HepG2 (cell line): ENCODE data around the gene TMEM86B. TPM values are rescaled to one million over a fixed set of nuclear protein-coding genes. Genes with fewer than 3 reads are reported as not detected.

ENCODE experiments used
- FOXO1 ChIP-seq: sonication (generic); formaldehyde crosslinking; IDR thresholded peaks from 2 replicates; pipeline ENCODE4 v1.4.0; 2020; ENCODE audit warnings: missing genetic modification reagents
- HCFC1 ChIP-seq: fragments of 150-350 bp; IDR thresholded peaks from 2 replicates; pipeline ENCODE4 v1.6.1; 2014; ENCODE audit warnings: low read depth, low read length
- KLF12 ChIP-seq: sonication (generic); formaldehyde crosslinking; IDR thresholded peaks from 2 replicates; pipeline ENCODE4 v1.4.0; 2020; ENCODE audit warnings: missing genetic modification reagents, borderline replicate concordance
- KLF15 ChIP-seq: sonication (generic); formaldehyde crosslinking; IDR thresholded peaks from 2 replicates; pipeline ENCODE4 v1.8.1; 2023; ENCODE audit warnings: borderline replicate concordance, mild to moderate bottlenecking, inconsistent platforms, missing genetic modification reagents, mixed read lengths
- MIER2 ChIP-seq: IDR thresholded peaks from 2 replicates; pipeline ENCODE4 v1.6.1; 2016; ENCODE audit warnings: missing biosample characterization, missing genetic modification reagents
- NR2F1 ChIP-seq, 2 experiments: fragments of 450-650 bp in 1 of 2; formaldehyde crosslinking in 1 of 2; IDR thresholded peaks; 2 replicates each; pipeline versions ENCODE4 v1.5.0 to v1.6.1; 2016 to 2020; ENCODE audit warnings: mild to moderate bottlenecking in 1 of 2, missing compliant biosample characterization in 1 of 2, missing genetic modification reagents in 1 of 2, moderate library complexity in 1 of 2
- PHF8 ChIP-seq: sonication (generic); formaldehyde crosslinking; IDR thresholded peaks from 2 replicates; pipeline ENCODE4 v1.5.0; 2020; ENCODE audit warnings: missing genetic modification reagents
- PITX1 ChIP-seq: sonication (generic); formaldehyde crosslinking; IDR thresholded peaks from 2 replicates; pipeline ENCODE4 v1.5.1; 2020; ENCODE audit warnings: mild to moderate bottlenecking, missing genetic modification reagents
- PRDM15 ChIP-seq: sonication (generic); formaldehyde crosslinking; IDR thresholded peaks from 2 replicates; pipeline ENCODE4 v1.4.0; 2020; ENCODE audit warnings: missing genetic modification reagents
- RNF2 ChIP-seq: fragments of 450-650 bp; conservative IDR thresholded peaks from 2 replicates; pipeline ENCODE4 v1.6.1; 2016; ENCODE audit warnings: low read depth
- SNAPC5 ChIP-seq: sonication (generic); formaldehyde crosslinking; IDR thresholded peaks from 2 replicates; pipeline ENCODE4 v1.8.1; 2023; ENCODE audit warnings: mild to moderate bottlenecking, missing genetic modification reagents, borderline replicate concordance
- SRY ChIP-seq: sonication (generic); formaldehyde crosslinking; IDR thresholded peaks from 2 replicates; pipeline ENCODE4 v1.8.0; 2022; ENCODE audit warnings: mild to moderate bottlenecking, missing genetic modification reagents
- TBL1XR1 ChIP-seq: fragments of 150-350 bp; IDR thresholded peaks from 2 replicates; pipeline ENCODE4 v1.6.1; 2014; ENCODE audit warnings: borderline replicate concordance, low read length; ENCODE audit not compliant: partially characterized antibody
- THAP8 ChIP-seq: sonication (generic); formaldehyde crosslinking; IDR thresholded peaks from 2 replicates; pipeline ENCODE4 v1.5.1; 2020; ENCODE audit warnings: missing genetic modification reagents, mild to moderate bottlenecking, borderline replicate concordance
- UBTF ChIP-seq: sonication (generic); formaldehyde crosslinking; IDR thresholded peaks from 2 replicates; pipeline ENCODE4 v1.4.0; 2020; ENCODE audit warnings: mild to moderate bottlenecking, missing genetic modification reagents
- ZNF639 ChIP-seq: conservative IDR thresholded peaks from 2 replicates; pipeline ENCODE4 v1.6.1; 2018; ENCODE audit warnings: missing genetic modification reagents
- ZSCAN12 ChIP-seq: sonication (generic); formaldehyde crosslinking; IDR thresholded peaks from 2 replicates; pipeline ENCODE4 v1.9.0; 2021; ENCODE audit warnings: mild to moderate bottlenecking, missing genetic modification reagents
- polyA plus RNA-seq, 8 experiments: library from polyadenylated mRNA; depleted of rRNA in 3 of 8; stranded (reverse) in 7 of 8; unstranded in 1 of 8; fragments of >200 nt; fragmentation: Illumina TruSeq in 4 of 8; extraction: Trizol in 4 of 8; gene quantifications; 2 replicates each; pipeline versions ENCODE4 v1.2.1 to v1.2.3, GENCODE V29; 2011 to 2016; ENCODE audit warnings: low read depth in 4 of 8, missing spikeins in 1 of 8, mixed read lengths in 1 of 8; ENCODE audit not compliant: insufficient read depth in 1 of 8
- total RNA-seq, 5 experiments: library from RNA; depleted of rRNA; stranded (reverse); fragments of >200 nt; fragmentation: Illumina TruSeq; extraction: Trizol; gene quantifications; 2 replicates each; pipeline ENCODE4 v1.2.3, GENCODE V29; 2016; ENCODE audit warnings: low read depth in 1 of 5
- TF ChIP-seq, protein P1 (sequence below): sonication (generic); formaldehyde crosslinking; IDR thresholded peaks from 2 replicates; pipeline ENCODE4 v1.8.0; 2022; ENCODE audit warnings: missing genetic modification reagents, mild to moderate bottlenecking, moderate library complexity, borderline replicate concordance

Gene TMEM86B
- total and polyA plus RNA-seq, 2 of the 13 experiments (the other 11 are each of a cell fraction or from before 2014, with no cell fraction given): 7.7 to 9.6 TPM

DNA sequence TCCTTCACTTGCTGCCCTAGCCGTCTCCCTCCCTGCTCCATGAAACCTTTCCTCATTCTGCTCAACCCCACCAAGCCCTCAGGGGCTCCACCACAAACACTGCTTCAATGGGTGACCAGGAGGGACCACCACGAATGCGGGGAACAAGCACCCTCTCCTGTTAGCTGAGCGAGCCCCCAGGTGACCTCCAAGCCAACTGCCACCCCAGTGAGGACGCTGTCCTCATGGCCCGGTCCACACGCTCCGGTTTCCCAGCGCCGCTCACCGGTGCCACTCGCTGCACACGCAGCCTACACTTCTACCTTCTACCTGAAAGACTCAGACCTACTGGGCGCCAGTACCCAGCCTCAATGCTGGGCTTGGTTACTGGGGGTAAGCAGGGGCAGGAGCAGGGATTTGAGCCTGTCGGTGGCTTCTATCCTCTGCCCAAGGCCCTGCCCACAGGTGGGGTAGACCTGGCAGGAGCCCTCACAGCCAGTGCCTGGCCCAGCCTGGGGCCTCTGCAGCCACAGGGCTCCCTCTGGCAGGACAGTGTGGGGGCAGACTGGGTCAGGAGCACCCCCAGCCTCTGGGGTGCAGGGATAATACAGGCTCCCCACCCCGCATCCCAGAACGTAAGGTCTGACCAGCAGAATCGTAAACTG lies 704 bp upstream of the TMEM86B start (continued):
- TF ChIP-seq ZNF639 (CRISPR knock-in tag) (no peak), FOXO1 (no peak), SRY (CRISPR knock-in tag) (peak; percentile 83), TBL1XR1 (no peak), PRDM15 (CRISPR knock-in tag) (no peak), PITX1 (no peak), KLF15 (CRISPR knock-in tag) (no peak), THAP8 (no peak), UBTF (CRISPR knock-in tag) (no peak), PHF8 (CRISPR knock-in tag) (0 out of 2 replicates have a peak, but pooled peaks have one; percentile 6), NR2F1 (CRISPR knock-in tag; IDR thresholded peaks at IDR 0.05) (no peak), SNAPC5 (CRISPR knock-in tag) (no peak), HCFC1 (no peak), RNF2 (no peak), KLF12 (CRISPR knock-in tag) (0 out of 2 replicates have a peak, but pooled peaks have one; percentile 48), MIER2 (CRISPR knock-in tag) (no peak), ZSCAN12 (no peak)
- TF ChIP-seq, protein P1, sequence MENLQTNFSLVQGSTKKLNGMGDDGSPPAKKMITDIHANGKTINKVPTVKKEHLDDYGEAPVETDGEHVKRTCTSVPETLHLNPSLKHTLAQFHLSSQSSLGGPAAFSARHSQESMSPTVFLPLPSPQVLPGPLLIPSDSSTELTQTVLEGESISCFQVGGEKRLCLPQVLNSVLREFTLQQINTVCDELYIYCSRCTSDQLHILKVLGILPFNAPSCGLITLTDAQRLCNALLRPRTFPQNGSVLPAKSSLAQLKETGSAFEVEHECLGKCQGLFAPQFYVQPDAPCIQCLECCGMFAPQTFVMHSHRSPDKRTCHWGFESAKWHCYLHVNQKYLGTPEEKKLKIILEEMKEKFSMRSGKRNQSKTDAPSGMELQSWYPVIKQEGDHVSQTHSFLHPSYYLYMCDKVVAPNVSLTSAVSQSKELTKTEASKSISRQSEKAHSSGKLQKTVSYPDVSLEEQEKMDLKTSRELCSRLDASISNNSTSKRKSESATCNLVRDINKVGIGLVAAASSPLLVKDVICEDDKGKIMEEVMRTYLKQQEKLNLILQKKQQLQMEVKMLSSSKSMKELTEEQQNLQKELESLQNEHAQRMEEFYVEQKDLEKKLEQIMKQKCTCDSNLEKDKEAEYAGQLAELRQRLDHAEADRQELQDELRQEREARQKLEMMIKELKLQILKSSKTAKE (CRISPR knock-in tag): no peak; the same call in 1 of the 2 replicates
